Stomach (tissue), 9 donors: ENCODE results near the gene PEAK1. TPM values are rescaled to one million over a fixed set of nuclear protein-coding genes. Genes with fewer than 3 reads are reported as not detected.

Source experiments
- DNase-seq, 2 donors: peaks; one replicate each; pipeline versions ENCODE4 v3.0.0 to v3.0.0-alpha.2; 2013 to 2019
- H3K27ac ChIP-seq, 5 donors: fragments of 200-600 bp in 4 of 5; sonication (generic) in 4 of 5; one replicate each; pipeline ENCODE4 v1.5.1; 2013 to 2019; ENCODE audit warnings: mild to moderate bottlenecking in 1 of 5, moderate library complexity in 1 of 5
- H3K27me3 ChIP-seq, 3 donors: fragments of 200-600 bp; sonication (generic); one replicate each; pipeline ENCODE4 v1.5.1; 2017 to 2019; ENCODE audit warnings: mixed run types in 1 of 3
- H3K36me3 ChIP-seq, 4 donors: fragments of 200-600 bp; sonication (generic); 1 replicate in 3 of 4; 2 replicates in 1 of 4; pipeline ENCODE4 v1.5.1; 2016 to 2019
- H3K4me1 ChIP-seq, 4 donors: fragments of 200-600 bp; sonication (generic); one replicate each; pipeline ENCODE4 v1.5.1; 2016 to 2019
- H3K4me3 ChIP-seq, 4 donors: fragments of 200-600 bp; sonication (generic) in 3 of 4; one replicate each; pipeline ENCODE4 v1.5.1; 2016 to 2019; ENCODE audit warnings: mild to moderate bottlenecking in 1 of 4
- H3K9me3 ChIP-seq, 4 donors: fragments of 200-600 bp; sonication (generic); one replicate each; pipeline ENCODE4 v1.5.1; 2016 to 2019
- CTCF ChIP-seq, 7 experiments: fragments of 450-650 bp in 4 of 7; fragments of 200-600 bp in 3 of 7; sonication (generic) in 3 of 7; IDR thresholded peaks; one replicate each; pipeline ENCODE4 v1.5.1; 2016 to 2019; ENCODE audit warnings: antibody characterized with exemption in 7 of 7, control low read depth in 2 of 7, mild to moderate bottlenecking in 1 of 7
- EP300 ChIP-seq: sonication (generic); formaldehyde crosslinking; IDR thresholded peaks from one replicate; pipeline ENCODE4 v1.6.1; 2017; ENCODE audit warnings: antibody characterized with exemption
- POLR2A ChIP-seq, 4 donors: fragments of 450-650 bp; IDR thresholded peaks; one replicate each; pipeline ENCODE4 v1.6.1; 2016; ENCODE audit warnings: antibody characterized with exemption in 4 of 4, control low read depth in 2 of 4, mild to moderate bottlenecking in 1 of 4, moderate library complexity in 1 of 4
- POLR2AphosphoS5 ChIP-seq, 3 donors: sonication (generic); formaldehyde crosslinking; IDR thresholded peaks; one replicate each; pipeline ENCODE4 v1.6.1; 2016; ENCODE audit warnings: antibody characterized with exemption in 3 of 3
- WGBS, 5 donors: extraction: QIAGEN DNeasy Blood & Tissue Kit in 3 of 5; methylation state at CpG; one replicate each; pipeline versions ENCODE4 v1.1.5 to v1.1.7; 2013 to 2018; 5-methylcytosine and 5-hydroxymethylcytosine counted together
- intact Hi-C: fragments of 100-400 bp; cut with DNase I; formaldehyde crosslinking; loops from one replicate; pipeline ENCODE4 v1.15.1; 2023; ENCODE audit warnings: low total_unique reads
- polyA plus RNA-seq, 3 donors: library from polyadenylated mRNA; stranded (reverse); fragments of 200-250 nt; gene quantifications; one replicate each; pipeline ENCODE4 v1.2.3, GENCODE V29; 2013
- total RNA-seq, 5 donors: library from RNA; depleted of rRNA; stranded (reverse); fragments of >200 nt; gene quantifications; one replicate each; pipeline versions ENCODE4 v1.1.0 to v1.2.3, GENCODE V29; 2014 to 2016
- donor health status: healthy with polysubstance abuse.
- donor health status: Bipolar disorder and iron deficiency.
- donor health status: healthy.

PEAK1 gene
- total and polyA plus RNA-seq, 8 donors = 1.7 to 72.5 (median 19.4) TPM

GRCh38 chr15:77099741-77100463 is 320.0 kb downstream of the PEAK1 start:
- no peak for DNase-seq
- no peaks in the 10 kb centered on the region for H3K4me1 ChIP-seq
- no peak for TF ChIP-seq POLR2A (IDR thresholded peaks at IDR 0.05)
- no peak for TF ChIP-seq POLR2AphosphoS5 (IDR thresholded peaks at IDR 0.05)
- TF ChIP-seq CTCF (IDR thresholded peaks at IDR 0.05) = no peak
- no peak for TF ChIP-seq EP300

GRCh38 chr15:77098572-77098971 is 321.3 kb downstream of the PEAK1 start:
- H3K4me3 ChIP-seq = no peak overlapping the region
- 83 to 100% (median 95%) methylated on average over 3 to 4 of the region's 4 CpGs for WGBS, 5 donors
- H3K9me3 ChIP-seq = no peaks in the 10 kb centered on the region
- TF ChIP-seq EP300 = no peak
- intact Hi-C loops = no loop called here
- H3K27me3 ChIP-seq = no peaks in the 10 kb centered on the region
- DNase-seq = no peak
- H3K27ac ChIP-seq = no peak overlapping the region
- no peaks in the 10 kb centered on the region for H3K36me3 ChIP-seq
- no peaks in the 10 kb centered on the region for H3K4me1 ChIP-seq

More at GRCh38 chr15:77099741-77100463, 320.0 kb downstream of the PEAK1 start:
- no peak overlapping the region for H3K4me3 ChIP-seq
- 88 to 96% (median 94%) methylated on average over 4 of the region's 4 CpGs for WGBS, 5 donors
- no peak overlapping the region for H3K27ac ChIP-seq
- H3K27me3 ChIP-seq = no peaks in the 10 kb centered on the region
- no peaks in the 10 kb centered on the region for H3K9me3 ChIP-seq
- H3K36me3 ChIP-seq = no peaks in the 10 kb centered on the region
- intact Hi-C loops = no loop called here

GRCh38 chr15:77097921-77098320 is 322.0 kb downstream of the PEAK1 start:
- no peaks in the 10 kb centered on the region for H3K4me1 ChIP-seq
- intact Hi-C loops = no loop called here
- no peaks in the 10 kb centered on the region for H3K27me3 ChIP-seq
- H3K4me3 ChIP-seq = no peak overlapping the region
- H3K9me3 ChIP-seq = no peaks in the 10 kb centered on the region
- no peaks in the 10 kb centered on the region for H3K36me3 ChIP-seq
- H3K27ac ChIP-seq = no peak overlapping the region
- no peak for DNase-seq
- TF ChIP-seq POLR2AphosphoS5 (IDR thresholded peaks at IDR 0.05) (no peak), EP300 (no peak), POLR2A (IDR thresholded peaks at IDR 0.05) (no peak), CTCF (IDR thresholded peaks at IDR 0.05) (no peak)
- 91 to 100% (median 100%) methylated on average over 1 to 5 of the region's 5 CpGs for WGBS, 5 donors

- Histone ChIP-seq H3K4me3 (no peak overlapping the region), H3K27ac (no peak overlapping the region), H3K36me3 (no peaks in the 10 kb centered on the region), H3K9me3 (no peaks in the 10 kb centered on the region), H3K27me3 (no peaks in the 10 kb centered on the region), H3K4me1 (no peaks in the 10 kb centered on the region)
- intact Hi-C loops = no loop called here
- no peak for DNase-seq
- TF ChIP-seq POLR2AphosphoS5 (IDR thresholded peaks at IDR 0.05) = no peak
- TF ChIP-seq EP300 = no peak
- no peak for TF ChIP-seq CTCF (IDR thresholded peaks at IDR 0.05)
- TF ChIP-seq POLR2A (IDR thresholded peaks at IDR 0.05) = no peak
- WGBS, 5 donors = 82 to 97% (median 91%) methylated on average over 6 to 7 of the region's 7 CpGs
Observed at GRCh38 chr15:77097248-77097721, 322.6 kb downstream of the PEAK1 start.

- 90 to 94% (median 94%) methylated on average over 5 to 7 of the region's 7 CpGs for WGBS, 5 donors
Observed at GRCh38 chr15:77096541-77096940, 323.4 kb downstream of the PEAK1 start.

More at GRCh38 chr15:77096541-77096940, 323.4 kb downstream of the PEAK1 start:
- no peaks in the 10 kb centered on the region for H3K27me3 ChIP-seq
- no peak for DNase-seq
- no peak for TF ChIP-seq CTCF (IDR thresholded peaks at IDR 0.05)
- TF ChIP-seq EP300 = no peak
- TF ChIP-seq POLR2AphosphoS5 (IDR thresholded peaks at IDR 0.05) = no peak
- TF ChIP-seq POLR2A (IDR thresholded peaks at IDR 0.05) = no peak
- no peak overlapping the region for H3K27ac ChIP-seq
- no peaks in the 10 kb centered on the region for H3K4me1 ChIP-seq
- no peaks in the 10 kb centered on the region for H3K36me3 ChIP-seq
- intact Hi-C loops = no loop called here
- no peaks in the 10 kb centered on the region for H3K9me3 ChIP-seq
- H3K4me3 ChIP-seq = no peak overlapping the region
